Head of caudate nucleus (tissue), 42 donors: ENCODE results near the gene GSDME.
"Not testable (repeated sequence)": the region's sequence is repeated elsewhere in the genome, so short reads cannot be mapped to it uniquely, and the experiment has no call there.

Source experiments
- DNase-seq, 42 donors: peaks; one replicate each; pipeline versions ENCODE4 v3.0.0 to v3.0.0-alpha.2; 2020 to 2021; ENCODE audit warnings: mixed read lengths in 7 of 42
- intact Hi-C: fragments of 100-400 bp; cut with DNase I; formaldehyde crosslinking; loops from one replicate; pipeline ENCODE4 v1.15.0; 2022

The GSDME gene

DNA sequence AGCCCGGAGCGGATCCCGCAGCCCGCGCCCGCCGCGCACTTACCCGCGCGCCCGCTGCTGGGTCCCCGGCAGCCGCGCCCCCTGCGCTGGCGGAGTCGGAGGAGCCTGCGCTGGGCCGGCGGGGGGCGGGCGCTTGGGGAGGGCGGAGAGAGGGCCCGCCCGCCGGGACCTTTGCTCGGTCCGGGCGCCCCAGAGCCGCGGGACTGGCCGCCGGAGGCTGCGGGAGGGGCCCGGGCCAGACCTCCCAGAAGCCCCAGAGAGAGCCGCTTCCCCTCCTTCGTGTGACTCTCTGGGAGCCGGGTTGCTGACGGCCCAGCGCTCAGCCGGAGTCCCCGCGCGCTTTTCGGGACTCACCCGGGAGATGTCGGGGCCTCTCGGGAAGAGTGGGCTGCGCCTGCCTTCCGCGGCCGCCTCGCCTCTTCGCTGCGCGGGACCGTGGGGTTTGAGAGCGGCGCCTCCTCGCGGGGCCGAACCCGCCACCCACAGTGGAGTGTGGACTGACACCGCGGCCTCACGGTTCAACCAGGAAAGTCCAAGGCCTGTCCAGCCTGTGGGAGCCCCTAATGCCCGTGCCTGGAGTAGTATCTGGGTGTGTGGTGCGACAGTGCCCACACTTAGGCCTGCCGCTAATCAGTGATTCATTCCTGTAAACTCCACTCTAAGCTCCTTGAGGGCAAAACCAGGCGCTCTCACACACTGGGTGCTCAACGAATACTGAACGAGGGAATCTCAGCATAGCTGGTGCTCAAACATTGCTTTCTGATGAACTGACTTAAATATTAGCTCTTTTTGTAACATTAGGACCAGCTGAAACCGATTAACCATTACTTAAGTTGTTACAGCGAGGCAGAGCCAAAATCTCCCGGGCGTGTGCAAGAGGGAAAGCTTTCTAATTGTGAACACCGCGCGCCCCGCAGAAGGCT, at the start of gene GSDME:
Gene GSDME (minus strand): TSS at position 112 of the 923 bp plus-strand sequence. CDS start 7,690 bp downstream, outside the sequence.
- intact Hi-C loops, result no loop called here
- peak in 39 of 42 donors; percentile 6 to 87 (median 69) for DNase-seq

DNA sequence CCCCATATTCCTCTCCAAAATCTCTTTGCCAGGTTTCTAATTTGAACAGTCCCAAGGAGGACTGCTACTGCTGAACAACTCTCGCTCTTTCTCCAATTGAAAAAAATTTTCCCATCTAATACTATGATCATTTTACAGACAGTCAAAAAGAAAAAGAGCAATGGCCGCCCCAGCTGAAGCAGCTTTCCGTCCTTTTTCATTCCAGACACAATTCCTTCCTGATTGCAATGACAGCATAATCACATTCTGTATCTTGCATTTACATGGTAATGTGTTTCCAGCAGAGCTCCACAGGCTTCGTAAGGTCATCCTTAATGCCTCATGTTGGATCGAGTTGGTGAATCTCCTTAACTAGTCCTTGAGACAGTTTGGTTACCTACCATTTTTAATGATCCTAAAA, 45.0 kb upstream of the GSDME start:
- peak in 1 of 42 donors; percentile 14 for DNase-seq
- intact Hi-C loops, result no loop called here

DNA sequence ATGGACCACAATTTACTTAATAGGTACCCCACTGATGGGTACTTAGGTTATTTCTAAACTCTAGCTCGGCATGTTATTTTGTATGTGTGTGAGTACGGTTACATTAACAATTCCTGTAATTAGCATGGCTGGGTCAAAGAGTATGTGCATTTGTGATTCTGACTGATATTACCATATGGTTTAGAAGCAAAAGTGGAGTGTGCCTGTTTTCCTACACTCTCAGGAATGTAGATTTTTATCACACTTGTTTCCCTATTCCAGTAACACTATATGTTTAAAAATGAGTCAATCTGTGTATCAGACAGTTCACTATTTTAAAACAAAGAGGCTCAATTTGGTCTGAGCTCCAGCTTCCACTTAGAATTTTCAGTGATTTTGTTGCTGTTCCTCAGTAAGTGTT, 44.6 kb upstream of the GSDME start:
- intact Hi-C loops, result no loop called here
- DNase-seq, result no peak

DNA sequence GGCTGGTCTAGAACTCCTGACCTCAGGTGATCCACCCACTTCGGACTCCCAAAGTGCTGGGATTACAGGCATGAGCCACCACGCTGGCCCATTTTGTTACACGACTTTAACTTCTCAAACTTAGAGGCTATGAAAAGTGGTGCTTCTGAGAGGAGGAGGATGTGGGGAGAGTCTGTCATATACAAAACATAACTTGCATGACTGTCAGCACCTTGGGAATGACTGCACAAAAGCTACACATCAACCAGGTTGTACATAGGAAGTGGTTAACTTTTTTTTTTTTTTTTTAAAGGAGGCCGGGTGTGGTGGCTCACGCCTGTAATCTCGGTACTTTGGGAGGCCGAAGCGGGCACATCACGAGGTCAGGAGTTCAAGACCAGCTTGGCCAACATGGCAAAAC, 43.4 kb upstream of the GSDME start:
- DNase-seq, result no peak
- intact Hi-C loops, result no loop called here

DNA sequence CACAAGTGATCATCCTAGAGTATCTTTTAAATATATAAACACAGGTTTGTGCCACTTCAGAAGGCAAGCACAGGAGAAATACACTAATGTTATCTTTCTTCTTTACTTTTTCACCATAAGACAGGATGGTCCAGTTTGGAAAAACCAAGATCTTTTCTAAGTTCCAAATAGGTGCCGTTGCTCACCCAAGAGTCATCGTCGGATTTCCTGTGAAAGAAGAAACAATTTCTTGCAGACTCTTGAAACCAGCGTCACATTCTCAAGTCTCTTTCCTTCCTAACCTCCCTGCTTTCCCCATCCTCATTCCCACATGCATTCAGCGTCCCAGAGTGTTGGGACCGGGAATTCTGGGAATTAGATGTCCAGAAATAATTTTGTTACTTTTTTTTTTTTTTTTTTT, 42.8 kb upstream of the GSDME start:
- intact Hi-C loops, result no loop called here
- DNase-seq, result peak in 1 of 42 donors; percentile 30

DNA sequence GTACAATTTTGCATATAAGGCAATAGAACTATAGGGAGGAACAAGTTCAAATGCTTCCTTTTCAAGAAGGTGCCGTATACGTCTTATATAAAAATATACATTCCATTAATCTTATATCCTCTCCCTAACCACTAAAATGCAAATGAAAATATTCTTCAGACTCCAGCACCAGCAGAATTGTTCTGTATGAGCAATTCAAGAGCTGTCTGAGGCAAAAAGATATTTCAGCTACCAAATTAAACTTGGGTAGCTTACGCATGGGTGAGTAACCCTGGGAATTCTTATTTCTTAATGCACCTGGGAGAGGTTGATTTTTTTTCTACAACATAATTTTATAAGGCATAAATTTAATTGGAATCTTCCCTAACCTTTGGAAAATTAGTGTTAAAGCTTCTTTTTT, 42.2 kb upstream of the GSDME start:
- DNase-seq, result no peak
- intact Hi-C loops, result no loop called here

DNA sequence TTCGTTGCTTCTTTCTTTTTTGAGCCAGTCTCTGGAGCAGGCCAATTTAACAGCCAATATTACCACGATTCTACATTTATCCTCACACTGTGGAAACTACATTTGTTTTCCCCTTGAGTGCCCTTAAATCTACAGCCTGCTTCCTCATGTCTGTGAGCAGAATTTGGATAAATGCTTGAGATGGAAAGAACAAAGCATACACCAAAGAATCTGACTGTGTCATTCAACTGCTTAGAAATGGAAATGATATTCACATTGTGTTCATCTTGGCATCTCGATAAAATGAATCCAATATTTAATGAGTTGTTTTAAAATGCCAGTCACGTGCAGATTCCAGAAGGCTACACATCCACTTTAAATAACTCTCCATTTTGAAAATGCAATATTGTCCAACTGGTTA, 41.0 kb upstream of the GSDME start:
- intact Hi-C loops, result no loop called here
- DNase-seq, result no peak

DNA sequence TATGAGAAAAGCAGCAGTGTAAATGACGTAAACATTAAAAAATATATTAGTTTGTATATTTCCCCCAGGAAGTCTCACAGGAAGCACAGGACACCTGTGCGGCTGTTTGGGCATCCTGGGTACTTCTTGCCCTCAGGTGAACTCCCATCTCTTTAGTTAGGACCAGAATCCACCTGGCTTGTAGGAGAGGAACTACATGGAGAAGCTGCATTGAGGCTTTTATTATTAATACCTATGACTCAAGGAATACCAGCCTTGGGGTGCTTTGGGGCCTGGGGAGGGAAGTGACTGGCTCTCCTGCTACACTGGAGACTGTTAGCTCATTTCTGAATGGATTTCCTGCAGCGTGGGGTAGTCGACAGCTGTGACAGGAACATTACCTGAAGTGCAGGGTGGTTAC, 40.0 kb upstream of the GSDME start:
- no peak for DNase-seq
- intact Hi-C loops, result no loop called here

DNA sequence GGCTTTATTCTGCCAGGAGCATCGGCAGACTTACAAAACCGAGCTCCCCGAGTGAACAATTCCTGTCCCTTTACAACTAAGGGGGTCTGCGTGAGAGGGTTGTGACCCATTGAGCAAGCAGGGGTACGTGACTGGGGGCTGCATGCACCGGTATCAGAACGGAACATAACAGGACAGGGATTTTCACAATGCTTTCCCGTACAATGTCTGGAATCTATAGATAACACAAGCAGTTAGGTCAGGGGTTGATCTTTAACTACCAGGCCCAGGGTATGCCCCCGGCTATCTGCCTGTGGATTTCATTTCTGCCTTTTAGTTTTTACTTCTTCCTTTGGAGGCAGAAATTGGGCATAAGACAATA, 38.1 kb upstream of the GSDME start:
- no peak for DNase-seq
- intact Hi-C loops, result no loop called here

DNA sequence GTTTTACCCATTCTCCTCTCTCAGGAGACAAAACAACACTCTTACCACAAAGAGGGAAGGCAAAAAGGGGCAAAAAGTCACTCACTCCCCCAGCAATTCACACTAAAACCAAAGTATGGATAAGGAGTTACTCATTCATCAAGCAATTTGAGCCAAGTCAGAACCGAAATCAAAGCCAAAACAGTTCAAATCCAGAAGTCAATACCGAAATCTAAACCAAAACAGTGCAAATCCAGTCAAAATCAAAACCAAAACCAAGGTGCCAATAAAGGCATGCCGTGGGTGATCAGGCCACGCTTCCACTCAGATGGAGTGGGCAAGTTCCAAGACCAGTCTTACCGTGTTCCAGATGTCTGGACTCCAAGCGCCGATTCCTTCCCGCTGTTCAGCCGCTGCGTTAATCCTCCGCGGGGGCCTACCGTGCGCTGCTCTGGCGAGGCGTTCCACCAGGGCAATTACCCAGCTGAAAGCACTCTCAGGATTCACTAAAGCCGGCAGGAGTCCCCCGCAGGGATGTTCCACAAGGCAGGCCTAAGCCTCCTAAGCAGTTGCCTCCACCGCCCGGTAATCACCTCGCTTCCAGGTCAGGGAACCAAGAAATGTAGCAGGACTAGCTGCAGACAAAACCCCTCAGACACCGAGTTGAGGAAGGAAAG, 37.6 kb upstream of the GSDME start:
- DNase-seq, intact Hi-C loops: not testable (repeated sequence)

DNA sequence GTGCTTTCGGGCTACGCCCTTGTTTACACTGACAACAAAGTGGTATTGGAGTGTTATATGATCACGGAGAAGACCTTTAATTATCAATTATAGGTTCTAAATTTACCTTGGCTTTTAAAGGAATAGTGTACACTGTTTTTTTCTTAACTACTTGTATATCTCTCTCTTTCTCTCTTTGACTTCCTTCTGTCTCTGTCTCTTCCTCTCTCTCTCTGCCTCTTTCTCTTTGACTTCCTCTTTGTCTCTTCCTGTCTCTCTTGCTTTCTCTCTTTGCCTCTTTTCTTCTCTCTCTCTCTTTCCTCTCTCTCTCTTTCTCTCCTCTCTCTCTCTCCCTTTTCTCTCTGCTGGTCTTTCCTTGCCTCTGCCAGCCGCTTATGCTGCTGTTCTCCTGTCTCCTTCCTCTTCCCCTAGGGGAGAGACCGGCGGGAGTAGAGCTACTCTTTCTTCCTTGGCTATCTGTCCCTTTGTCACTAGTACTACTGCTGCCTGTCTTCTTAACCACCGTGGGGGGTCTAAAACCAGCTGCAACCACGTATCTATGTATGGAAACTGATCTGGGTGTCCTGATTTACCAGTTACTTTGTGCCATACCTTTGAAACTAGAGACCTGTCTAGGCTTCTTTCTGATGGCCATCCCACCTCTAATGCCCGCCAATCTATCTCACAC, 36.9 kb upstream of the GSDME start:
- intact Hi-C loops, result no loop called here

DNA sequence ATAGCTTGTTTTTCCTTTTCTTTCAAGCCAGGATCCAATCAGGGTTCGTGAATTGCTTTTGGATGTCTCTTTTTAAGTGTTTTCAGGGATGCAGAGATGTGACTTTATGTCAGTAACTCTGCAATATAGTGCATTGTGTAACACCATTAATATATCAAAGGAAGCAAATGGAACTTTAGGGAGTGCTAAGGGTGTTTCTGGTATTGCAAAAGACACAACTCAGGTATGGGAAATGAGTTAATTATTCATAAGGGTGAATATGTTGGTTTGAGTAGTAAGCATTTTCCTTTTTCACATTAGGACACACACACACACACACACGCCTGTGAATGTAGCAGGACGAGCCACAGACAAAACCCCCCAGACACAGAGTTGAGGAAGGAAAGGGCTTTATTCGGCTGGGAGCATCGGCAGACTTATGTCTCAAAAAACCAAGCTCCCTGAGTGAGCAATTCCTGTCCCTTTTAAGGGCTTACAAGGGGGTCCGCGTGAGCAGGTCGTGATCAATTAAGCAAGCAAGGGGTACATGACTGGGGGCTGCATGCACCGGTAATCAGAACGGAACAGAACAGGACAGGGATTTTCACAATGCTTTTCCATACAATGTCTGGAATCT, 31.8 kb upstream of the GSDME start:
- DNase-seq, result no peak
- intact Hi-C loops, result no loop called here

More for the DNA sequence above, 36.9 kb upstream of the GSDME start:
- no peak for DNase-seq

DNA sequence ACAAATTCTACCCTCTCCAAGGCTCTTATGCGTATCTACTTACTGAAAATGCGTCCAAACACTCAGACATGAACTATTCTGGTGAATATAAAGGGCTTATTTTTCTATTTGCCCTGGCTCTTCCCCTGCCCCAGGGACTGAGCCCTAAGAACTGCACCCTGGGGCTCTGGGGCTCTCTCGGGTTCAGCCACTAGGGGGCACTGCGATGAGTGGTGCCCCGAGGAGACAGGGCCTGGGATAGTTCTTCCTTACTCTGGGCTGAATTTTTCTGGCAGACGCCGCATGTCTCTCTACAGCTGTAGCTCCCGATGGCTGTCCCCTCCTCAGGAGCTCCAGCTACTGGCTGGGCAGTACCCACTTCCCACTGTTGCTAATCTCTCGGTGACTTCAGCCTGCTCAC, 30.8 kb upstream of the GSDME start:
- DNase-seq, result no peak
- intact Hi-C loops, result no loop called here

DNA sequence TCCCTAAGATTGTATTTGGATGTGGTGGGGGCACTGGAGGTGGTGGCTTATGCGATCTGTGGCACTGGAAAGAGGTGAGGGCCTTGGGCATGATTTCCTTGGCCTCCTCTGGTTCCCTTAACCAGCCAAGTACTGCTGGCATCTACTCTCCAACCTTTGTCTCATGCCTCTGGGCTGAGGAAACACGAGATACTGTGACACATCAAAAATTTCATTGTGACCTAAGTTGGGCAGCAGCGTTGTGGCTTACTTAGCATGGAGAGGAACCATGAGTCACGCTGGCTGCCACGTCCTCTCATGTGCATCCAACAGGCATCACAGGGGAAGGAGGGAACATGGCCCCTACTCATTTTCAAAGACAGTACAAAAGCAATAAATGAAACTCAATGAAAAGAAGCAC, 29.7 kb upstream of the GSDME start:
- intact Hi-C loops, result no loop called here

DNA sequence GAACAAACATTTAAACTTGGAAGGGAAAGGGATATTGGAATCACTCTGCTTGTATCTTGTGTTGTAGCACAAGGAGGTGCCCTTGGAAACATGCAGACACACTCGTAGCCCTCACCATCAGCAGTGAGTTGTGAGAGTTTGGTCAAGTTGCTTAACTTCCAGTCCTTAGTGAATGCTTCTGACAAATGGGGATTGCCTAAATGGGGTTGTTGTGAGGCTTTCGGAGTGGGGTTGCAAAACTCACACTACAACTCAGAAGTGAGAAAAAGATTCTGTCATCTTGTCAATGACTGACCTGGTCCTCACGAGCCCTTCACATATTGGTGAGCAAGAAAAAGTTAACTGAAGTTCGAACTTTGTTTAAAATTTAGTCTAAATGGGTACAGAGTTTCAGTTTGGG, 29.0 kb upstream of the GSDME start:
- DNase-seq, result no peak
- intact Hi-C loops, result no loop called here

More for the DNA sequence above, 29.7 kb upstream of the GSDME start:
- DNase-seq, result peak in 13 of 42 donors; percentile 12 to 67 (median 32)

DNA sequence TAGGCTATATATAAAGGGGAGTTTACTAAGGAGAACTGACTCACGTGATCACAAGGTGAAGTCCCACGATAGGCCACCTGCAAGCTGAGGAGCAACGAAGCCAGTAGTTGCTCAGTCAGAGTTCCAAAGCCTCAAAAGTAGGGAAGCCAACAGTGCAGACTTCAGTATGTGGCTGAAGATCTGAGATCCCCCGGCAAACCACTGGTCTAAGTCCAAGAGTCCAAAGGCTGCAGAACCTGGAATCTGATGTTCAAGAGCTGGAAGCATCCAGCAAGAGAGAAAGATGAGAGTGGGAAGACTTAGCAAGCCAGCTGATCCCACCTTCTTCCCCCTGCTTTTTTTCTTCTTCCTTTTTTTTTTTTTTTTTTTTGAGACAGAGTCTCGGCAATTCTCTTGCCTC, 27.0 kb upstream of the GSDME start:
- intact Hi-C loops, result no loop called here
- no peak for DNase-seq

DNA sequence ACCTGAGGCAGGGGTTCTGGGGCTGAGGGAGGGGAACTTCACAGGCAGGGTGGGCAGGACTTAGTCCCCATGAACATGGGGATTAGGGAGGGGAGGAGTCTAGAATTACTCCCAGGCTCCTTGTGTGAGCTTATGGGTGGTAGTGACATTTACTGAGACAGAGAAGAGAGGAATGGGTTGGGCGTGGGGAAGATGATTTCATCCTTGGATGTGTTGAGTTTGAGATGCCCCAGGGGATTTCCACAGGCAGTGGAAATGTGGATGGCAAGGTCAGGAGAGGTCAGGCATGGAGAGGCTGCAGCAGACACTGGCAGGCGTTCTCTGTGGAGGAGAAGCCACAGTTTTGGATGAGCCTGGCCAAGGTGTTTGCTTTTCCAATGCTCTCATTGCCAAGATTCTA, 26.4 kb upstream of the GSDME start:
- intact Hi-C loops, result no loop called here
- no peak for DNase-seq

DNA sequence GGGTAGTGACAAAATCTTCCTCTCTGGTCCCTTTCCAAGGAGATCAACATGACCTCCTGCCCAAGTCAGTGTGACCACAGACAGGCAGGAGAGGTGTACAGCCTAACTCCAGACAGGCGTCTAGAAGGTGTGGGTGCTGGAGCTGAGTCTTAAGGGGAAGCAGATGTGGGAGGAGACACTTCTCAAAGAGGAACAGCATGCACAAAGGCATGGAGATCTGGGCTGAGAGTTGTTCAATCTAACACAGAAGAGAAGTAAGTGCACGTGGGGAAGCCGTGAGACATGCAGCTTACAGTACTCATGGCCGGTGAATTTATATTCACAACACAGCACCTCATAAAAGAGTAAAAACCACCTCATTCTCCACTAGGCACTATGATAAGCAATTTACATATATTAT, 23.8 kb upstream of the GSDME start:
- intact Hi-C loops, result no loop called here
- peak in 24 of 42 donors; percentile 11 to 63 (median 26) for DNase-seq

DNA sequence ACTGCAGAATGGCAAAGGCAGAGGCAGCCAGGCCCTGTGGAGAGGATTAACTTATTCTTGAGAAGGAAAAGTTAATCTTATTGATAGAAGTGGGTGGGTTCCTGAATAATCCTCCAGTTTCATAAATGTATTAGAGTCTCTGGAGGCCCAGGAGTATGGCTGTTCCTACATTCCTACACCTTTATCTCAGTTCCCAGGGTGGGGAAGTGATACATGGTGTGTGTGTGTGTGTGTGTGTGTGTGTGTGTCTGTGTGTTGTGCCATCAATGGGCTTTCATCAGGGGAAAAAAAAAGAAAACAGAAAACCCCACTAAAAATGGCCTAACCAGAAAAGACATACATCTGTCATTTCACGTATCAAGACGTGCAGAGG, 22.0 kb upstream of the GSDME start:
- intact Hi-C loops, result no loop called here
- no peak for DNase-seq
